ENCODE measurements around the gene SMURF2.
A peak's percentile ranks its signal among the peaks of the same experiment; 100 is the strongest.
"Not testable (repeated sequence)": the region's sequence is repeated elsewhere in the genome, so short reads cannot be mapped to it uniquely, and the experiment has no call there.

Gene SMURF2

GRCh38 chr17:64664299-64664981, 2.3 kb upstream of the SMURF2 start:
- not testable (repeated sequence) for DNase-seq (ENCODE audit: low spot score)

GRCh38 chr17:64663836-64664235, 1.7 kb upstream of the SMURF2 start:
- DNase-seq (ENCODE audit: low spot score): not testable (repeated sequence)

- no peak for DNase-seq (ENCODE audit: low spot score)
Measured at GRCh38 chr17:64662774-64663367, 764 bp upstream of the SMURF2 start.

GRCh38 chr17:64661726-64661975, 456 bp downstream of the SMURF2 start:
- DNase-seq (ENCODE audit: low spot score): no peak

GRCh38 chr17:64660978-64661725, 955 bp downstream of the SMURF2 start:
- not testable (repeated sequence) for DNase-seq (ENCODE audit: low spot score)

GRCh38 chr17:64660195-64660977, 1.7 kb downstream of the SMURF2 start:
- DNase-seq (ENCODE audit: low spot score): not testable (repeated sequence)

- no peak for DNase-seq (ENCODE audit: low spot score)
Measured at GRCh38 chr17:64658931-64659330, 3.2 kb downstream of the SMURF2 start.

- no peak for DNase-seq (ENCODE audit: low spot score)
Measured at GRCh38 chr17:64657610-64658125, 4.4 kb downstream of the SMURF2 start.

- no peak for DNase-seq (ENCODE audit: low spot score)
Measured at GRCh38 chr17:64655704-64656103, 6.4 kb downstream of the SMURF2 start.

GRCh38 chr17:64653985-64654355, 8.1 kb downstream of the SMURF2 start:
- no peak for DNase-seq (ENCODE audit: low spot score)

GRCh38 chr17:64653325-64653984, 8.7 kb downstream of the SMURF2 start:
- DNase-seq (ENCODE audit: low spot score): no peak

GRCh38 chr17:64651889-64652288, 10.2 kb downstream of the SMURF2 start:
- DNase-seq (ENCODE audit: low spot score): no peak

GRCh38 chr17:64648234-64648633, 13.9 kb downstream of the SMURF2 start:
- no peak for DNase-seq (ENCODE audit: low spot score)

- no peak for DNase-seq (ENCODE audit: low spot score)
Measured at GRCh38 chr17:64647817-64648216, 14.3 kb downstream of the SMURF2 start.

GRCh38 chr17:64639516-64639915, 22.6 kb downstream of the SMURF2 start:
- DNase-seq (ENCODE audit: low spot score): no peak

GRCh38 chr17:64638552-64639203, 23.4 kb downstream of the SMURF2 start:
- no peak for DNase-seq (ENCODE audit: low spot score)

GRCh38 chr17:64635647-64636305, 26.3 kb downstream of the SMURF2 start:
- DNase-seq (ENCODE audit: low spot score): peak; percentile 35

- DNase-seq (ENCODE audit: low spot score): no peak
Measured at GRCh38 chr17:64634218-64634617, 27.9 kb downstream of the SMURF2 start.

- peak; percentile 48 for DNase-seq (ENCODE audit: low spot score)
Measured at GRCh38 chr17:64632606-64633005, 29.5 kb downstream of the SMURF2 start.

- no peak for DNase-seq (ENCODE audit: low spot score)
Measured at GRCh38 chr17:64632194-64632593, 29.9 kb downstream of the SMURF2 start.

Measured in GM03348 (cell line).